ENCODE data around the gene NTN5. TPM values are rescaled to one million over a fixed set of nuclear protein-coding genes. Genes with fewer than 3 reads are reported as not detected.

NTN5 gene
- total RNA-seq, 1 donor from 2014 or later, result not detected

Other genes starting within 250 kb of the NTN5 start
- 16.9 TPM for gene GRWD1, start 227.0 kb downstream of the NTN5 start, total RNA-seq
- gene KCNJ14, start 217.4 kb downstream of the NTN5 start, total RNA-seq, result 0.24 TPM
- gene CYTH2, start 203.6 kb downstream of the NTN5 start, total RNA-seq, result 29.8 TPM
- 0.70 TPM for gene LMTK3, start 161.2 kb downstream of the NTN5 start, total RNA-seq
- 0.22 TPM for gene SULT2B1, start 120.8 kb downstream of the NTN5 start, total RNA-seq
- gene SPACA4, start 66.3 kb downstream of the NTN5 start, total RNA-seq, result not detected
- gene FAM83E, start 57.9 kb downstream of the NTN5 start, total RNA-seq, result not detected
- gene RPL18, start 53.8 kb downstream of the NTN5 start, total RNA-seq, result 526 TPM
- gene SPHK2, start 53.5 kb downstream of the NTN5 start, total RNA-seq, result 7.6 TPM
- gene DBP, start 35.6 kb downstream of the NTN5 start, total RNA-seq, result 14.5 TPM
- 7.5 TPM for gene CA11, start 26.8 kb downstream of the NTN5 start, total RNA-seq
- not detected for gene FUT2, start 23.0 kb upstream of the NTN5 start, total RNA-seq
- 4.8 TPM for gene MAMSTR, start 46.7 kb upstream of the NTN5 start, total RNA-seq
- gene RASIP1, start 67.6 kb upstream of the NTN5 start, total RNA-seq, result 15.1 TPM
- gene IZUMO1, start 73.9 kb upstream of the NTN5 start, total RNA-seq, result 0.73 TPM
- gene FUT1, start 79.6 kb upstream of the NTN5 start, total RNA-seq, result 1.8 TPM
- not detected for gene FGF21, start 82.5 kb upstream of the NTN5 start, total RNA-seq
- gene BCAT2, start 138.0 kb upstream of the NTN5 start, total RNA-seq, result 59.5 TPM
- 1.9 TPM for gene HSD17B14, start 163.5 kb upstream of the NTN5 start, total RNA-seq
- gene PLEKHA4, start 195.6 kb upstream of the NTN5 start, total RNA-seq, result 17.7 TPM
- 60.4 TPM for gene PPP1R15A, start 199.4 kb upstream of the NTN5 start, total RNA-seq
- gene TULP2, start 225.7 kb upstream of the NTN5 start, total RNA-seq, result not detected
- gene NUCB1, start 227.3 kb upstream of the NTN5 start, total RNA-seq, result 237 TPM